Omental fat pad (tissue), 4 donors: ENCODE results near the gene CDKN2A. TPM values are rescaled to one million over a fixed set of nuclear protein-coding genes. Genes with fewer than 3 reads are reported as not detected.

Experiments
- ATAC-seq: fragments of 150-250 bp; one replicate; pipeline ENCODE4 v1.9.1; 2016; ENCODE audit warnings: mild to moderate bottlenecking, moderate library complexity; ENCODE audit not compliant: low FRiP score
- DNase-seq: peaks from one replicate; pipeline ENCODE4 v3.0.0-alpha.2; 2019; ENCODE audit warnings: low spot score
- total RNA-seq, 4 donors: library from RNA; depleted of rRNA; stranded (reverse); fragments of >200 nt; gene quantifications; one replicate each; pipeline ENCODE4 v1.1.0, GENCODE V29; 2016
- TF ChIP-seq, protein P1 (sequence below), 3 donors: fragments of 450-650 bp; IDR thresholded peaks; one replicate each; pipeline ENCODE4 v1.5.1; 2016 to 2017; ENCODE audit warnings: antibody characterized with exemption in 3 of 3, mild to moderate bottlenecking in 3 of 3, moderate library complexity in 2 of 3

Gene CDKN2A
- total RNA-seq, 4 donors from 2014 or later, result 0.72 to 3.0 (median 1.8) TPM

DNA sequence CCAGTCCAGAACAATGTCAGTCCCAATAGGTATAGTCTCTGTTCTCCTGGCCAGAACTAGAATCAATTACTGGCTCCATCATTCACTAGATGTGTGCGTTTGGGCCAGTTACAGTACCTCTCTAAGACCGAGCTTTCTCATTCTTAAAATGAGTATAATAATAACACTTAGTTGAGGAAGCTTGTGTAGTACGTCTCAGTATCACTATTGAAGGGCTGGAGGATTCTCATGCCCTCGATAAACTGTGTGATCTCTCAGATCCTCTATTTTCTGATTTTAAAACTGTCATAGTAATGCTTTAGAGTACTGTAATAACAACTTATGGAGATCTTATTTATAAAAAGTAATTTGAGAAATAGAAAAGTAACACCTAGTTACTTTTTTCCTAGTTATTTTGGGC is 50.7 kb downstream of the CDKN2A start:
- ATAC-seq (no peak), DNase-seq (no peak)
- TF ChIP-seq, protein P1, sequence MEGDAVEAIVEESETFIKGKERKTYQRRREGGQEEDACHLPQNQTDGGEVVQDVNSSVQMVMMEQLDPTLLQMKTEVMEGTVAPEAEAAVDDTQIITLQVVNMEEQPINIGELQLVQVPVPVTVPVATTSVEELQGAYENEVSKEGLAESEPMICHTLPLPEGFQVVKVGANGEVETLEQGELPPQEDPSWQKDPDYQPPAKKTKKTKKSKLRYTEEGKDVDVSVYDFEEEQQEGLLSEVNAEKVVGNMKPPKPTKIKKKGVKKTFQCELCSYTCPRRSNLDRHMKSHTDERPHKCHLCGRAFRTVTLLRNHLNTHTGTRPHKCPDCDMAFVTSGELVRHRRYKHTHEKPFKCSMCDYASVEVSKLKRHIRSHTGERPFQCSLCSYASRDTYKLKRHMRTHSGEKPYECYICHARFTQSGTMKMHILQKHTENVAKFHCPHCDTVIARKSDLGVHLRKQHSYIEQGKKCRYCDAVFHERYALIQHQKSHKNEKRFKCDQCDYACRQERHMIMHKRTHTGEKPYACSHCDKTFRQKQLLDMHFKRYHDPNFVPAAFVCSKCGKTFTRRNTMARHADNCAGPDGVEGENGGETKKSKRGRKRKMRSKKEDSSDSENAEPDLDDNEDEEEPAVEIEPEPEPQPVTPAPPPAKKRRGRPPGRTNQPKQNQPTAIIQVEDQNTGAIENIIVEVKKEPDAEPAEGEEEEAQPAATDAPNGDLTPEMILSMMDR (IDR thresholded peaks at IDR 0.05), result no peak

GRCh38 chr9:21941337-21941995 is 52.7 kb downstream of the CDKN2A start:
- ATAC-seq (no peak), DNase-seq (no peak)
- TF ChIP-seq, protein P1 (IDR thresholded peaks at IDR 0.05), result no peak

- TF ChIP-seq, protein P1 (IDR thresholded peaks at IDR 0.05), result no peak
- no peak for DNase-seq
- no peak for ATAC-seq
Measured at GRCh38 chr9:21936161-21936560, 58.0 kb downstream of the CDKN2A start.

DNA sequence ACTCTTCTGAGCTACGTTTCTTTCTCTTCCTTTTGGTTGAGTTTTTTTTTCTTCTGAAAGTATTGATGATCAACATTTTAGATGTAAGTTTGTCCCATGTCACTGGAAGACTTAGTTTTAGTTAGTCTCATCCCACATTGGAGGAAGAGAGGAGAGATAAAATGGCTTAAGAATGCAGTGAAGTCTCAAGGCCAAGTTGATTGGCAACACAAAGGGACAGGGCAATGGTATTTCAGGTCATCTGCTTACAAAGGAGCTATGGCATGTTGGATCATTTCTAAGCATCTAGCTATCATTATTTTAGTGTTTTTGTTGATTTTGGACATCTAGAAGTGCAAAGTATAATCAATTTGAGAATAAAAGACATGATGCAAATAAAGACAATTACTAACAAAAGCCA is 58.6 kb downstream of the CDKN2A start:
- no peak for DNase-seq
- ATAC-seq, result no peak
- TF ChIP-seq, protein P1 (IDR thresholded peaks at IDR 0.05), result no peak

- TF ChIP-seq, protein P1 (IDR thresholded peaks at IDR 0.05), result no peak
- DNase-seq (no peak), ATAC-seq (no peak)
Measured at GRCh38 chr9:21933865-21934264, 60.3 kb downstream of the CDKN2A start.

DNA sequence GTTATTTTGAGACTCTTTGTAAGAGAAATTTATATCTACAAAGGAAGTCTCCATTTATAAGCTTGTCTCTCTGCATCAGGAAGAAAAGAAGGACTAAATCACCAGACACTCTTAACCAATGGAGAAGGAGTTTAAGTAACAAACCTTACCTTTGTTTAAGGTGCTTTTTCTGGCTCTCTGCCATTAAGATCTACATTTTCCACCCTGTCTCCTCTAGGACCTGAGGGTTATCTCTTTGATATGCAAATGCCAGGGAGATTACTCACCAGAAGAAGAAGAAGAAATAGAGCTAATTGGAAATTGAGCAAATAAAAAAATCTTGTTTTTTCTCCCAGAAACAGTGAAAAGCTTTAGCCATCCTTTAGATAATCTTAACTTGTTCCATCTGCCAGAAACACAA is 60.9 kb downstream of the CDKN2A start:
- TF ChIP-seq, protein P1 (IDR thresholded peaks at IDR 0.05), result no peak
- ATAC-seq (no peak), DNase-seq (no peak)

DNA sequence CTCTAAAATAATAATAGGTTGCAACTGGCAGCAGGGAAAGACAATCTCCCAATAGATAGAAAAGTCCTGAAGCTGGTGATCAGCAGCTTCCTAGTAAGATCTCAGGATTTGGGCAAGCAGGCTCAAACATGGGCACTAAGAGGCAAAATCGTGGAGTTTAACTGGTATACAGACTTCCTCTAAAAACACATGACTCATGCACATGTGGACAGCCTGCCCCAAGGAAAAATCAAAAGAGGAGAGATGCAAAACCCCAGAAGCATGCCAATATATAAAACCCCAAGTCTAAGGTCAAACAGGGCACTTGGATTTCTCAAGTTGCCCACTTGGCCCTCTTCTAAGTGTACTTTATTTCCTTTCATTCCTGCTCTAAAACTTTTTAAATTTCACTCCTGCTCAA is 62.8 kb downstream of the CDKN2A start:
- TF ChIP-seq, protein P1 (IDR thresholded peaks at IDR 0.05), result no peak
- DNase-seq, result no peak
- no peak for ATAC-seq
